Measurements from ENCODE around the gene CAP2.

GRCh38 chr6:17439243-17439993 lies 46.0 kb downstream of the CAP2 start:
- no peak for TF ChIP-seq REST (IDR thresholded peaks at IDR 0.05; ENCODE audit: unreplicated experiment)
- TF ChIP-seq CTCF (conservative IDR thresholded peaks at IDR 0.05; ENCODE audit: low read depth in 2 of 2), result no peak
- TF ChIP-seq EZH2 (IDR thresholded peaks at IDR 0.05; ENCODE audit: low read depth, unreplicated experiment), result no peak
- TF ChIP-seq EZH2phosphoT487 (IDR thresholded peaks at IDR 0.05; ENCODE audit: unreplicated experiment), result no peak
- TF ChIP-seq POLR2AphosphoS5 (IDR thresholded peaks at IDR 0.05; ENCODE audit: low read depth), result no peak
- no peak for TF ChIP-seq JUNB (IDR thresholded peaks at IDR 0.05; ENCODE audit: unreplicated experiment)
- no peak for TF ChIP-seq CREB1 (CRISPR knock-in tag; IDR thresholded peaks at IDR 0.05; ENCODE audit: low read depth)

Measured in GM23338 (cell line).